H1 (cell line): ENCODE data around the gene GRM8. TPM values are rescaled to one million over a fixed set of nuclear protein-coding genes. Genes with fewer than 3 reads are reported as not detected.

Experiments
- CTCF ChIA-PET: fragments of 300-600 bp; sonication (Branson Sonifier 250); formaldehyde crosslinking; loops from one replicate; lab custom pipeline; 2021; ENCODE audit not compliant: partially characterized antibody; lab: Charles Lee
- POLR2A ChIA-PET: fragments of 300-600 bp; sonication (Branson Sonifier 250); formaldehyde crosslinking; loops from one replicate; lab custom pipeline; 2021; ENCODE audit warnings: inconsistent platforms; ENCODE audit not compliant: partially characterized antibody; lab: Charles Lee
- DNase-seq, 2 experiments: peaks; one replicate each; pipeline versions ENCODE4 v3.0.0 to v3.0.0-alpha.2; 2010 to 2022; ENCODE audit warnings: low spot score in 2 of 2, low read depth in 1 of 2, mixed read lengths in 1 of 2
- FAIRE-seq: peaks from 2 replicates; lab custom pipeline; 2011; peaks lifted over from hg19 to GRCh38; lab: Jason Lieb, UNC
- H2AFZ ChIP-seq: 2 replicates; pipeline ENCODE4 v1.8.1; 2012; ENCODE audit warnings: low read length, inconsistent platforms
- H2AK5ac ChIP-seq: 2 replicates; pipeline ENCODE4 v1.6.1; 2013; ENCODE audit warnings: low read depth, low read length
- H2BK120ac ChIP-seq: replicated peaks from 2 replicates; pipeline ENCODE3; 2013; ENCODE audit warnings: low read depth, low read length, inconsistent platforms
- H2BK12ac ChIP-seq: 2 replicates; pipeline ENCODE4 v1.6.1; 2013; ENCODE audit warnings: low read depth, low read length
- H2BK15ac ChIP-seq: 2 replicates; pipeline ENCODE4 v1.6.1; 2013; ENCODE audit warnings: low read length
- H2BK20ac ChIP-seq: 2 replicates; pipeline ENCODE4 v1.6.1; 2013; ENCODE audit warnings: low read length
- H2BK5ac ChIP-seq: 2 replicates; pipeline ENCODE4 v1.6.1; 2013; ENCODE audit warnings: low read depth, low read length
- H3K14ac ChIP-seq: 2 replicates; pipeline ENCODE4 v1.6.1; 2013; ENCODE audit warnings: inconsistent platforms; ENCODE audit not compliant: insufficient read length
- H3K18ac ChIP-seq: 2 replicates; pipeline ENCODE4 v1.6.1; 2013; ENCODE audit warnings: low read length; ENCODE audit errors: extremely low read depth
- H3K23ac ChIP-seq: 2 replicates; pipeline ENCODE4 v1.6.1; 2013; ENCODE audit warnings: inconsistent platforms; ENCODE audit not compliant: insufficient read length
- H3K23me2 ChIP-seq: 2 replicates; pipeline ENCODE4 v1.6.1; 2013; ENCODE audit warnings: low read depth, low read length
- H3K27ac ChIP-seq: 2 replicates; pipeline ENCODE4 v1.6.1; 2011; ENCODE audit warnings: low read depth, low read length, inconsistent platforms
- H3K27me3 ChIP-seq, 4 experiments: replicated peaks in 1 of 4; 1 replicate in 1 of 4; 2 replicates in 3 of 4; pipeline versions ENCODE4 v1.6.1 to v1.8.1; 2011 to 2013; ENCODE audit warnings: low read length in 3 of 4, mild to moderate bottlenecking in 3 of 4, inconsistent platforms in 2 of 4, mixed read lengths in 2 of 4, moderate library complexity in 1 of 4; ENCODE audit not compliant: control insufficient read depth in 3 of 4, insufficient read depth in 3 of 4; ENCODE audit errors: extremely low read depth in 1 of 4
- H3K36me3 ChIP-seq, 4 experiments: 2 replicates each; pipeline versions ENCODE4 v1.6.1 to v1.8.1; 2011 to 2013; ENCODE audit warnings: mild to moderate bottlenecking in 4 of 4, low read length in 3 of 4, moderate library complexity in 2 of 4, control low read depth in 1 of 4, inconsistent platforms in 1 of 4; ENCODE audit not compliant: insufficient read depth in 4 of 4, control insufficient read depth in 2 of 4
- H3K4ac ChIP-seq: replicated peaks from 2 replicates; pipeline ENCODE3; 2013; ENCODE audit warnings: low read length, low read depth, mixed read lengths, inconsistent platforms; ENCODE audit not compliant: insufficient read length
- H3K4me1 ChIP-seq, 4 experiments: replicated peaks in 1 of 4; 1 replicate in 1 of 4; 2 replicates in 3 of 4; pipeline versions ENCODE4 v1.6.1 to v1.8.1; 2011 to 2013; ENCODE audit warnings: low read length in 3 of 4, inconsistent platforms in 2 of 4, mixed read lengths in 1 of 4; ENCODE audit not compliant: insufficient read depth in 4 of 4, control insufficient read depth in 3 of 4
- H3K4me2 ChIP-seq, 2 experiments: 2 replicates each; pipeline versions ENCODE4 v1.6.1 to v1.8.1; 2011 to 2013; ENCODE audit warnings: low read depth in 2 of 2, low read length in 2 of 2, control low read depth in 1 of 2, inconsistent platforms in 1 of 2, mild to moderate bottlenecking in 1 of 2; ENCODE audit not compliant: insufficient read depth in 1 of 2
- H3K4me3 ChIP-seq, 4 experiments: fragments of 200-600, 300-600 bp in 1 of 4; sonication (generic), shearing (Covaris generic), sonication (Bioruptor Twin) in 1 of 4; 2 replicates each; pipeline versions ENCODE4 v1.5.1 to v1.8.1; 2011 to 2016; ENCODE audit warnings: low read length in 4 of 4, low read depth in 3 of 4, control low read depth in 2 of 4, inconsistent platforms in 2 of 4, mild to moderate bottlenecking in 2 of 4, mixed read lengths in 1 of 4, moderate library complexity in 1 of 4; ENCODE audit not compliant: insufficient read depth in 2 of 4; ENCODE audit errors: extremely low read depth in 1 of 4
- H3K56ac ChIP-seq: replicated peaks from 2 replicates; pipeline ENCODE3; 2013; ENCODE audit warnings: low read depth, mild to moderate bottlenecking, mixed read lengths, low read length, inconsistent platforms; ENCODE audit not compliant: insufficient read length
- H3K79me1 ChIP-seq: 2 replicates; pipeline ENCODE4 v1.6.1; 2013; ENCODE audit warnings: low read depth, low read length, control low read depth
- H3K79me2 ChIP-seq, 2 experiments: 2 replicates each; pipeline versions ENCODE4 v1.6.1 to v1.8.1; 2012 to 2013; ENCODE audit warnings: low read length in 2 of 2, mild to moderate bottlenecking in 2 of 2, inconsistent platforms in 1 of 2; ENCODE audit not compliant: insufficient read depth in 2 of 2, control insufficient read depth in 1 of 2
- H3K9ac ChIP-seq, 4 experiments: replicated peaks in 1 of 4; 1 replicate in 1 of 4; 2 replicates in 3 of 4; pipeline versions ENCODE4 v1.6.1 to v1.8.1; 2011 to 2013; ENCODE audit warnings: low read depth in 3 of 4, low read length in 3 of 4, control low read depth in 2 of 4, mild to moderate bottlenecking in 2 of 4, moderate library complexity in 2 of 4, inconsistent platforms in 1 of 4; ENCODE audit errors: extremely low read depth in 1 of 4
- H3K9me3 ChIP-seq, 2 experiments: 2 replicates each; pipeline versions ENCODE4 v1.6.1 to v1.8.1; 2012 to 2013; ENCODE audit warnings: mild to moderate bottlenecking in 2 of 2, moderate library complexity in 2 of 2, control low read depth in 1 of 2, inconsistent platforms in 1 of 2, low read depth in 1 of 2, low read length in 1 of 2, mixed read lengths in 1 of 2; ENCODE audit not compliant: insufficient read depth in 2 of 2
- H4K20me1 ChIP-seq, 2 experiments: replicated peaks in 1 of 2; 2 replicates each; pipeline versions ENCODE3 to v1.8.1; 2011 to 2013; ENCODE audit warnings: inconsistent platforms in 2 of 2, low read length in 2 of 2, mild to moderate bottlenecking in 1 of 2; ENCODE audit not compliant: insufficient read depth in 2 of 2, control insufficient read depth in 1 of 2
- H4K5ac ChIP-seq: 2 replicates; pipeline ENCODE4 v1.6.1; 2013; ENCODE audit warnings: low read length, low read depth, mixed read lengths, inconsistent platforms; ENCODE audit not compliant: insufficient read length
- H4K8ac ChIP-seq: 2 replicates; pipeline ENCODE4 v1.8.0; 2013; ENCODE audit warnings: mild to moderate bottlenecking, moderate library complexity, low read length, inconsistent platforms; ENCODE audit not compliant: insufficient read depth; ENCODE audit errors: extremely low read depth
- H4K91ac ChIP-seq: replicated peaks from 2 replicates; pipeline ENCODE3; 2013; ENCODE audit warnings: low read length, mixed read lengths, inconsistent platforms; ENCODE audit not compliant: insufficient read length
- POLR2A ChIP-seq, 2 experiments: IDR thresholded peaks; 1 replicate in 1 of 2; 2 replicates in 1 of 2; pipeline ENCODE4 v1.6.1; 2011; ENCODE audit warnings: low read depth in 2 of 2, low read length in 2 of 2, mild to moderate bottlenecking in 2 of 2; ENCODE audit errors: control extremely low read depth in 1 of 2
- WGBS, 2 experiments: shearing (Covaris generic) in 1 of 2; methylation state at CpG; one replicate each; pipeline versions ENCODE4 v1.1.6 to v1.1.7; 2013 to 2015; ENCODE audit warnings: low lambda C conversion rate in 2 of 2, mixed read lengths in 2 of 2, inconsistent platforms in 1 of 2, low coverage in 1 of 2, missing lambda C conversion rate in 1 of 2; ENCODE audit not compliant: insufficient replicate concordance in 2 of 2, insufficient coverage in 1 of 2, insufficient read length in 1 of 2; ENCODE audit errors: extremely low coverage in 1 of 2, missing lambda C conversion rate in 1 of 2; 5-methylcytosine and 5-hydroxymethylcytosine counted together
- polyA plus RNA-seq, 7 experiments: library from polyadenylated mRNA; depleted of rRNA in 3 of 7; stranded (reverse) in 5 of 7; unstranded in 2 of 7; fragments of >200 nt in 5 of 7; fragments of 200-250 nt in 2 of 7; gene quantifications; 1 replicate in 5 of 7; 2 replicates in 1 of 7; 4 replicates in 1 of 7; pipeline versions ENCODE4 v1.2.1 to v1.2.3, GENCODE V29; 2011 to 2013; ENCODE audit warnings: missing spikeins in 2 of 7, mixed read lengths in 2 of 7
- total RNA-seq: library from RNA; stranded (reverse); fragmentation: NEBNext Ultra II Directional; extraction: Animal tissue kit (Norgen Biotek cat#: 25700); gene quantifications from 2 replicates; pipeline ENCODE4 v1.2.1, GENCODE V29; 2021

GRM8 gene
- total and polyA plus RNA-seq, 2 of the 8 experiments (the other 6 are each of a cell fraction or from before 2014, with no cell fraction given) = 2.6 to 2.8 TPM

- WGBS, 2 experiments = 73% methylated on average over 1 of the region's 1 CpG; no CpG with 5 or more reads in 1 of the 2 experiments
These were observed 447.4 kb downstream of the GRM8 start for GRCh38 chr7:126805351-126805750.

More at GRCh38 chr7:126805351-126805750, 447.4 kb downstream of the GRM8 start:
- Histone ChIP-seq H3K36me3 (peaks cover 0 to 3% (median 0%) of the 10 kb centered on the region in 4 experiments; a peak in 1 of 8 replicates), H3K79me1 (no peaks in the 10 kb centered on the region), H3K4ac (no peak overlapping the region), H4K91ac (no peak overlapping the region), H2AFZ (no peak overlapping the region), H3K23ac (no peak overlapping the region), H2BK12ac (no peak overlapping the region), H2BK120ac (no peak overlapping the region), H3K4me1 (peaks cover 0 to 6% (median 0%) of the 10 kb centered on the region in 4 experiments; a peak in 1 of 7 replicates), H3K79me2 (no peaks in the 10 kb centered on the region), H3K9me3 (peaks cover 0 to 4% of the 10 kb centered on the region in 2 experiments; a peak in 1 of 4 replicates), H4K5ac (no peak overlapping the region), H2BK20ac (no peak overlapping the region), H3K27me3 (no peaks in the 10 kb centered on the region), H3K18ac (no peak overlapping the region), H3K14ac (no peak overlapping the region), H3K23me2 (no peaks in the 10 kb centered on the region), H3K56ac (no peak overlapping the region), H3K27ac (no peak overlapping the region), H3K9ac (no peak overlapping the region), H2AK5ac (no peak overlapping the region), H2BK15ac (no peak overlapping the region), H3K4me3 (no peak overlapping the region), H2BK5ac (no peak overlapping the region), H4K20me1 (no peaks in the 10 kb centered on the region), H3K4me2 (no peak overlapping the region), H4K8ac (no peak overlapping the region)
- POLR2A ChIA-PET = no interaction called here
- no peak for FAIRE-seq
- CTCF ChIA-PET = interaction anchor here (0.6 to 4.3 kb wide), 12 partner anchors 11 to 882 kb away, joined by 3 to 22 read pairs (median 3); no protein-coding TSS in a partner anchor
- no peak for DNase-seq
- TF ChIP-seq POLR2A (IDR thresholded peaks at IDR 0.05; ENCODE audit: control extremely low read depth in 1 of 2, low read depth in 2 of 2, low read length in 2 of 2) = no peak
